Stromal cell of bone marrow (primary cell): ENCODE data around the gene FYTTD1.
A peak's percentile ranks its signal among the peaks of the same experiment; 100 is the strongest.
"Not testable (repeated sequence)": the region's sequence is repeated elsewhere in the genome, so short reads cannot be mapped to it uniquely, and the experiment has no call there.

ENCODE experiments used
- DNase-seq: peaks from one replicate; pipeline ENCODE4 v3.0.0-alpha.2; 2012; ENCODE audit warnings: low read depth

Gene FYTTD1

GRCh38 chr3:197749601-197750395 is at the start of gene FYTTD1:
Gene FYTTD1 (plus strand): TSS chr3:197749883. CDS start chr3:197749972, 89 bp downstream.
- DNase-seq = peak; percentile 83

GRCh38 chr3:197700095-197700494 is 49.6 kb upstream of the FYTTD1 start:
- DNase-seq = no peak

GRCh38 chr3:197701841-197702240 is 47.8 kb upstream of the FYTTD1 start:
- DNase-seq = no peak

GRCh38 chr3:197706658-197707057 is 43.0 kb upstream of the FYTTD1 start:
- DNase-seq = no peak

- DNase-seq = no peak
Observed at GRCh38 chr3:197709135-197709534, 40.5 kb upstream of the FYTTD1 start.

GRCh38 chr3:197710965-197711364 is 38.7 kb upstream of the FYTTD1 start:
- DNase-seq = not testable (repeated sequence)

GRCh38 chr3:197711973-197712707 is 37.5 kb upstream of the FYTTD1 start:
- peak; percentile 97 for DNase-seq

- DNase-seq = no peak
Observed at GRCh38 chr3:197713477-197713822, 36.2 kb upstream of the FYTTD1 start.

GRCh38 chr3:197714251-197714650 is 35.4 kb upstream of the FYTTD1 start:
- DNase-seq = no peak

GRCh38 chr3:197718891-197719290 is 30.8 kb upstream of the FYTTD1 start:
- peak; percentile 45 for DNase-seq

- no peak for DNase-seq
Observed at GRCh38 chr3:197720694-197721093, 29.0 kb upstream of the FYTTD1 start.

GRCh38 chr3:197722734-197723133 is 26.9 kb upstream of the FYTTD1 start:
- DNase-seq = no peak

- DNase-seq = not testable (repeated sequence)
Observed at GRCh38 chr3:197727878-197728277, 21.8 kb upstream of the FYTTD1 start.

GRCh38 chr3:197728487-197728886 is 21.2 kb upstream of the FYTTD1 start:
- no peak for DNase-seq

- peak; percentile 76 for DNase-seq
Observed at GRCh38 chr3:197730200-197730599, 19.5 kb upstream of the FYTTD1 start.

GRCh38 chr3:197730770-197731169 is 18.9 kb upstream of the FYTTD1 start:
- DNase-seq = not testable (repeated sequence)

GRCh38 chr3:197731483-197731882 is 18.2 kb upstream of the FYTTD1 start:
- DNase-seq = not testable (repeated sequence)

GRCh38 chr3:197733042-197733441 is 16.6 kb upstream of the FYTTD1 start:
- no peak for DNase-seq

GRCh38 chr3:197734667-197735318 is 14.9 kb upstream of the FYTTD1 start:
- DNase-seq = no peak

GRCh38 chr3:197736010-197736490 is 13.6 kb upstream of the FYTTD1 start:
- no peak for DNase-seq

- peak; percentile 91 for DNase-seq
Observed at GRCh38 chr3:197736491-197737318, 13.0 kb upstream of the FYTTD1 start, which contains the start of gene RUBCN. Gene RUBCN (minus strand): TSS chr3:197736904. CDS start chr3:197736719, 185 bp downstream.

GRCh38 chr3:197737319-197737649 is 12.4 kb upstream of the FYTTD1 start:
- DNase-seq = no peak
